ENCODE measurements around the gene SLC7A1.

GRCh38 chr13:29515372-29515771 is 80.1 kb downstream of the SLC7A1 start:
- TF ChIP-seq EP300 (IDR thresholded peaks at IDR 0.05), result no peak
- no peak for TF ChIP-seq CTCF (IDR thresholded peaks at IDR 0.05)
- no peak for TF ChIP-seq POLR2A (IDR thresholded peaks at IDR 0.05)
- TF ChIP-seq POLR2AphosphoS5 (IDR thresholded peaks at IDR 0.05), result no peak
